ENCODE data around the gene PCBD1. TPM values are rescaled to one million over a fixed set of nuclear protein-coding genes. Genes with fewer than 3 reads are reported as not detected.

The PCBD1 gene
- total RNA-seq, 1 experiment from 2014 or later, result 39.7 TPM

GRCh38 chr10:70853038-70853437, 35.3 kb downstream of the PCBD1 start:
- H3K27ac ChIP-seq (ENCODE audit: insufficient read length, low read depth, low read length), result no peak overlapping the region
- H3K56ac ChIP-seq (ENCODE audit: insufficient read length, low read depth, low read length), result no peak overlapping the region
- no peaks in the 10 kb centered on the region for H3K9me3 ChIP-seq (ENCODE audit: control insufficient read depth, low read depth, low read length)
- H3K18ac ChIP-seq (ENCODE audit: insufficient read length, low read depth, low read length), result no peak overlapping the region
- no peak for DNase-seq
- H2BK5ac ChIP-seq (ENCODE audit: insufficient read length, low read length), result no peak overlapping the region
- no peaks in the 10 kb centered on the region for H3K9me3 Mint-ChIP-seq
- H2BK15ac ChIP-seq (ENCODE audit: low read depth, low read length), result no peak overlapping the region
- no peak overlapping the region for H3K9ac ChIP-seq (ENCODE audit: extremely low read depth, insufficient read length, low read length)
- H3K4me2 ChIP-seq (ENCODE audit: insufficient read depth, insufficient read length, low read length), result no peak overlapping the region
- H2BK12ac ChIP-seq (ENCODE audit: insufficient read length, low read depth, low read length), result no peak overlapping the region
- H4K8ac ChIP-seq (replicated peaks; ENCODE audit: insufficient read length, low read depth, low read length), result no peak overlapping the region
- no peak overlapping the region for H4K5ac ChIP-seq (ENCODE audit: insufficient read length, low read depth, low read length)
- H3K4me3 Mint-ChIP-seq, result no peak overlapping the region
- no peaks in the 10 kb centered on the region for H3K23me2 ChIP-seq (ENCODE audit: insufficient read length, low read depth, low read length, poor library complexity, severe bottlenecking)
- no peaks in the 10 kb centered on the region for H3K79me2 ChIP-seq (ENCODE audit: insufficient read depth, low read length)
- no peak overlapping the region for H3T11ph ChIP-seq (ENCODE audit: low read length)
- H2AK5ac ChIP-seq (ENCODE audit: insufficient read length, low read length), result no peak overlapping the region
- H3K36me3 Mint-ChIP-seq (ENCODE audit: insufficient read depth in 1 of 3, low read depth in 3 of 3), result peaks cover 4 to 66% (median 47%) of the 10 kb centered on the region in 3 experiments; a peak in 6 of 7 replicates
- H3K23ac ChIP-seq (ENCODE audit: insufficient read length, low read depth, low read length), result no peak overlapping the region
- H3K27me3 Mint-ChIP-seq (ENCODE audit: low read depth), result no peaks in the 10 kb centered on the region
- no peaks in the 10 kb centered on the region for H3K4me1 Mint-ChIP-seq
- no peaks in the 10 kb centered on the region for H3K79me1 ChIP-seq (ENCODE audit: insufficient read depth, low read depth, low read length, poor library complexity, severe bottlenecking)
- TF ChIP-seq, protein P1, sequence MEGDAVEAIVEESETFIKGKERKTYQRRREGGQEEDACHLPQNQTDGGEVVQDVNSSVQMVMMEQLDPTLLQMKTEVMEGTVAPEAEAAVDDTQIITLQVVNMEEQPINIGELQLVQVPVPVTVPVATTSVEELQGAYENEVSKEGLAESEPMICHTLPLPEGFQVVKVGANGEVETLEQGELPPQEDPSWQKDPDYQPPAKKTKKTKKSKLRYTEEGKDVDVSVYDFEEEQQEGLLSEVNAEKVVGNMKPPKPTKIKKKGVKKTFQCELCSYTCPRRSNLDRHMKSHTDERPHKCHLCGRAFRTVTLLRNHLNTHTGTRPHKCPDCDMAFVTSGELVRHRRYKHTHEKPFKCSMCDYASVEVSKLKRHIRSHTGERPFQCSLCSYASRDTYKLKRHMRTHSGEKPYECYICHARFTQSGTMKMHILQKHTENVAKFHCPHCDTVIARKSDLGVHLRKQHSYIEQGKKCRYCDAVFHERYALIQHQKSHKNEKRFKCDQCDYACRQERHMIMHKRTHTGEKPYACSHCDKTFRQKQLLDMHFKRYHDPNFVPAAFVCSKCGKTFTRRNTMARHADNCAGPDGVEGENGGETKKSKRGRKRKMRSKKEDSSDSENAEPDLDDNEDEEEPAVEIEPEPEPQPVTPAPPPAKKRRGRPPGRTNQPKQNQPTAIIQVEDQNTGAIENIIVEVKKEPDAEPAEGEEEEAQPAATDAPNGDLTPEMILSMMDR (conservative IDR thresholded peaks at IDR 0.05), result no peak
- no peak overlapping the region for H2AFZ ChIP-seq (ENCODE audit: low read length)
- WGBS (ENCODE audit: extremely low coverage, insufficient read length, low lambda C conversion rate), result no CpG with 5 or more reads among the region's 4 CpGs
- H3K27me3 ChIP-seq (ENCODE audit: insufficient read depth, low read length), result no peaks in the 10 kb centered on the region
- H4K20me1 ChIP-seq (ENCODE audit: control insufficient read depth, insufficient read depth, insufficient read length), result no peaks in the 10 kb centered on the region
- H3K14ac ChIP-seq (ENCODE audit: insufficient read depth, low read length), result no peak overlapping the region
- H3K4me1 ChIP-seq (ENCODE audit: insufficient read depth, low read length), result no peaks in the 10 kb centered on the region
- no peak overlapping the region for H2BK120ac ChIP-seq (ENCODE audit: low read depth, low read length, poor library complexity, severe bottlenecking)
- H3K4ac ChIP-seq (ENCODE audit: low read depth, low read length), result no peak overlapping the region
- no peak overlapping the region for H4K91ac ChIP-seq (ENCODE audit: insufficient read length, low read depth, low read length)
- H3K27ac Mint-ChIP-seq, result peak overlapping the region in 1 of 3 experiments; percentile 45; a peak in 1 of 7 replicates
- H2BK20ac ChIP-seq (ENCODE audit: low read depth, low read length, poor library complexity, severe bottlenecking), result no peak overlapping the region

All from H9 (cell line).